ENCODE measurements around the gene ZC3H7A. TPM values are rescaled to one million over a fixed set of nuclear protein-coding genes. Genes with fewer than 3 reads are reported as not detected.

ZC3H7A gene
- total and polyA plus RNA-seq, 9 of the 15 experiments (the other 6 are each of a cell fraction or from before 2014, with no cell fraction given): 19.8 to 49.1 (median 28.2) TPM

GRCh38 chr16:11836650-11837244, 39.7 kb upstream of the ZC3H7A start:
- POLR2A ChIA-PET: interaction anchor here (0.6 to 5.5 kb wide), 3 partner anchors 10 to 256 kb away, joined by 3 to 31 read pairs (median 4); no protein-coding TSS in a partner anchor
- Histone ChIP-seq H3K36me3 (ENCODE audit: control insufficient read depth, insufficient read depth, low read length) (peaks cover 57% of the 10 kb centered on the region), H3K9me1 (ENCODE audit: control insufficient read depth, insufficient read depth, low read length) (no peaks in the 10 kb centered on the region), H3K79me2 (ENCODE audit: control insufficient read depth, insufficient read depth, low read length) (no peaks in the 10 kb centered on the region), H3K4me1 (replicated peaks in 1 of 2; ENCODE audit: control insufficient read depth in 2 of 2, insufficient read depth in 2 of 2, low read length in 2 of 2) (peaks cover 0 to 6% of the 10 kb centered on the region in 2 experiments; a peak in 2 of 5 replicates), H2AFZ (ENCODE audit: low read depth, low read length) (no peak overlapping the region), H4K20me1 (replicated peaks; ENCODE audit: control insufficient read depth, insufficient read depth, low read length) (peaks cover 15% of the 10 kb centered on the region), H3K9me3 (replicated peaks; ENCODE audit: control insufficient read depth, insufficient read depth, low read depth, low read length) (no peaks in the 10 kb centered on the region), H3K4me3 (no peak overlapping the region), H3K4me2 (ENCODE audit: insufficient read depth, low read length) (no peak overlapping the region), H3K9ac (ENCODE audit: insufficient read depth in 1 of 2, low read depth in 2 of 2, low read length in 2 of 2) (no peak overlapping the region), H3K27me3 (ENCODE audit: control insufficient read depth in 2 of 2, insufficient read depth in 2 of 2, low read length in 2 of 2) (no peaks in the 10 kb centered on the region), H3K27ac (ENCODE audit: extremely low read depth, low read depth, low read length) (no peak overlapping the region)
- no peak for FAIRE-seq
- peak; percentile 62 for ATAC-seq
- DNase-seq (ENCODE audit: extremely low read depth in 1 of 4, low spot score in 3 of 4): no peak
- intact Hi-C loops (cut with micrococcal nuclease) (no loop called here), in situ Hi-C loops (cut with MboI) (no loop called here)
- TF ChIP-seq NR2C2 (CRISPR knock-in tag; IDR thresholded peaks at IDR 0.05): no peak
- TF ChIP-seq NR2C2 (tag; IDR thresholded peaks at IDR 0.05): no peak
- TF ChIP-seq THRA (IDR thresholded peaks at IDR 0.05): no peak
- no peak for TF ChIP-seq MIER1 (IDR thresholded peaks at IDR 0.05; ENCODE audit: low read depth)
- TF ChIP-seq SMARCC2 (IDR thresholded peaks at IDR 0.05; ENCODE audit: low read depth): no peak
- 0 out of 2 replicates have a peak, but pooled peaks have one; percentile 34 for TF ChIP-seq FOSL1 (tag; conservative IDR thresholded peaks at IDR 0.05)
- no peak for TF ChIP-seq SMAD3 (CRISPR knock-in tag; conservative IDR thresholded peaks at IDR 0.05)
- TF ChIP-seq ZZZ3 (IDR thresholded peaks at IDR 0.05): no peak
- TF ChIP-seq EGR1 (conservative IDR thresholded peaks at IDR 0.05): no peak
- TF ChIP-seq POLR2H (tag; IDR thresholded peaks at IDR 0.05; ENCODE audit: low read depth): 0 out of 2 replicates have a peak, but pooled peaks have one; percentile 13
- TF ChIP-seq RAD51 (IDR thresholded peaks at IDR 0.05; ENCODE audit: borderline replicate concordance, low read depth): no peak
- peak; percentile 45; the same call in 1 of the 2 replicates for TF ChIP-seq POLR2A (conservative IDR thresholded peaks at IDR 0.05)
- TF ChIP-seq PHB (CRISPR knock-in tag; IDR thresholded peaks at IDR 0.05): no peak
- no peak for TF ChIP-seq DMBX1 (CRISPR knock-in tag; IDR thresholded peaks at IDR 0.05; ENCODE audit: borderline replicate concordance)
- no peak for TF ChIP-seq E2F8 (IDR thresholded peaks at IDR 0.05; ENCODE audit: low read depth, partially characterized antibody)
- TF ChIP-seq TEAD1 (CRISPR knock-in tag; IDR thresholded peaks at IDR 0.05): no peak
- TF ChIP-seq SUPT5H (IDR thresholded peaks at IDR 0.05): peak; percentile 49; the same call in 1 of the 2 replicates
- CTCF ChIA-PET (ENCODE audit: low intra/inter-chr PET ratio): no interaction called here
- BruUV-seq (replicated peaks): no TSS peak
- WGBS (ENCODE audit: insufficient coverage, low coverage, missing lambda C conversion rate): 88% methylated on average over 7 of the region's 7 CpGs
